ENCODE results near the gene TRIM15. TPM values are rescaled to one million over a fixed set of nuclear protein-coding genes. Genes with fewer than 3 reads are reported as not detected.

Gene TRIM15
- total and polyA plus RNA-seq, 2 of the 4 experiments (the other 2 are of a cell fraction) = not detected

DNA sequence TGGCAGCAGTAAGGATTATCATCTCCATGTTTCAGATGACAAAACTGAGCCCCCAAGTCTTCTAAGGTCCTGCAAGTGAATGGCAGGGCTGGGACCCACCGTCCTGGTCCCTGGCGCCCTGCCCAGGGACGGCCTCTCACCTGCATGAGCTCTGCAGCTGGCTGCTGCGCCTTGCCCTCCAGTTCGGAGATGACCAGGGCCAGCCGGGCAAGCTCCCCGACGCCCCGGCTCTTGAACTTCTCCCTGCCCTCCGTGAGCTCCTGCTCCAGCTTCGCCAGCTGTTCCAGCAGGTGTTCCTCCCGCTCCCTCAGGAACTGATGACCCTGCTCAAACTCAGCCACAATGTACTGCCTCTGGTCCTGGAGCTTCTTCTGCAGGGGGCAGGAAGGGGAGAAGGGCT lies 33.0 kb downstream of the TRIM15 start:
- no peak overlapping the region for H3K23ac ChIP-seq (ENCODE audit: low read depth, low read length)
- no peak overlapping the region for H3K9ac ChIP-seq (ENCODE audit: low read depth, low read length)
- in situ Hi-C loops (cut with MboI; ENCODE audit: low sequenced_read_pairs) = no loop called here
- H3K4me2 ChIP-seq (ENCODE audit: low read depth, low read length) = no peak overlapping the region
- H3K9me1 ChIP-seq (ENCODE audit: insufficient read depth, low read length) = peaks cover 10% of the 10 kb centered on the region; the same call in 1 of the 2 replicates
- H2AK9ac ChIP-seq (replicated peaks; ENCODE audit: low read depth, low read length, poor library complexity) = no peak overlapping the region
- H2AFZ ChIP-seq (replicated peaks; ENCODE audit: low read length, poor library complexity) = no peak overlapping the region
- H3K79me1 ChIP-seq (ENCODE audit: low read depth in 1 of 2, low read length in 2 of 2) = peaks cover 9% of the 10 kb centered on the region in 2 experiments
- H3K9me3 ChIP-seq (ENCODE audit: control insufficient read depth, insufficient read depth, low read length) = no peaks in the 10 kb centered on the region
- H4K5ac ChIP-seq (ENCODE audit: low read depth, low read length) = no peak overlapping the region
- no peaks in the 10 kb centered on the region for H3K27me3 ChIP-seq (ENCODE audit: control insufficient read depth, insufficient read depth, low read length)
- H3K4me1 ChIP-seq (ENCODE audit: control insufficient read depth, insufficient read depth, low read length) = peaks cover 2% of the 10 kb centered on the region; the same call in 1 of the 2 replicates
- intact Hi-C loops (cut with micrococcal nuclease) = no loop called here
- 100% methylated on average over 3 of the region's 12 CpGs; no CpG with 5 or more reads in 1 of the 2 experiments for WGBS, 2 experiments (ENCODE audit: extremely low coverage in 2 of 2, insufficient read length in 1 of 2)
- no TSS peak for BruUV-seq (replicated peaks)
- H3K18ac ChIP-seq (ENCODE audit: low read depth, low read length) = no peak overlapping the region
- no peak overlapping the region for H2BK5ac ChIP-seq (ENCODE audit: low read depth, low read length, poor library complexity, severe bottlenecking)
- no peak overlapping the region for H2BK120ac ChIP-seq (ENCODE audit: low read depth, low read length)
- no peak overlapping the region for H2BK20ac ChIP-seq (ENCODE audit: low read depth, low read length)
- H4K91ac ChIP-seq (ENCODE audit: insufficient read depth, low read depth, low read length) = no peak overlapping the region
- H4K20me1 ChIP-seq (ENCODE audit: insufficient read depth, low read length) = 0 out of 2 replicates have a peak, but pooled peaks cover 3% of the 10 kb centered on the region
- H3K14ac ChIP-seq (replicated peaks; ENCODE audit: low read depth, low read length) = no peak overlapping the region
- ATAC-seq (ENCODE audit: low read depth) (no peak), DNase-seq (no peak)
- no peak overlapping the region for H4K8ac ChIP-seq (ENCODE audit: low read depth in 2 of 2, low read length in 2 of 2)
- TF ChIP-seq POLR2A (IDR thresholded peaks at IDR 0.05; ENCODE audit: low read depth, low read length) = no peak
- TF ChIP-seq RFX5 (IDR thresholded peaks at IDR 0.05; ENCODE audit: low read depth, low read length) = no peak
- TF ChIP-seq NFE2L2 (IDR thresholded peaks at IDR 0.05; ENCODE audit: low read depth, low read length) = no peak
- no peak for TF ChIP-seq FOS (IDR thresholded peaks at IDR 0.05; ENCODE audit: low read depth, low read length)
- TF ChIP-seq CEBPB (IDR thresholded peaks at IDR 0.05; ENCODE audit: low read depth, low read length) = no peak
- no peak for TF ChIP-seq MAFK (IDR thresholded peaks at IDR 0.05; ENCODE audit: low read depth, low read length)
- TF ChIP-seq USF2 (IDR thresholded peaks at IDR 0.05; ENCODE audit: low read depth, low read length) = no peak
- TF ChIP-seq ELK1 (IDR thresholded peaks at IDR 0.05; ENCODE audit: borderline replicate concordance, low read depth, low read length) = no peak
- no peak for TF ChIP-seq BHLHE40 (IDR thresholded peaks at IDR 0.05; ENCODE audit: low read depth, low read length)
- no peak for TF ChIP-seq RAD21 (IDR thresholded peaks at IDR 0.05; ENCODE audit: low read length)
- TF ChIP-seq SMC3 (IDR thresholded peaks at IDR 0.05; ENCODE audit: low read depth, low read length) = no peak
- no peak for TF ChIP-seq CHD1 (IDR thresholded peaks at IDR 0.05; ENCODE audit: low read depth, low read length)
- TF ChIP-seq MXI1 (IDR thresholded peaks at IDR 0.05; ENCODE audit: borderline replicate concordance, low read depth, low read length) = no peak
- no peak for TF ChIP-seq MAZ (IDR thresholded peaks at IDR 0.05; ENCODE audit: borderline replicate concordance, low read depth, low read length)
- TF ChIP-seq CTCF (conservative IDR thresholded peaks at IDR 0.05; ENCODE audit: low read depth, low read length) = no peak
- no peak for TF ChIP-seq RCOR1 (IDR thresholded peaks at IDR 0.05; ENCODE audit: insufficient replicate concordance, low read length)
- no peak overlapping the region for H2BK15ac ChIP-seq (ENCODE audit: low read depth, low read length)
- no peak overlapping the region for H3K4ac ChIP-seq (ENCODE audit: low read depth, low read length)
- no peak overlapping the region for H2AK5ac ChIP-seq (ENCODE audit: low read depth, low read length)
- no peak overlapping the region for H3K27ac ChIP-seq (ENCODE audit: insufficient read depth, low read length)
- dilution Hi-C loops (cut with HindIII; ENCODE audit: low sequenced_read_pairs, unreplicated experiment) = no loop called here
- H3K56ac ChIP-seq (ENCODE audit: extremely low read depth, insufficient read depth, low read length) = no peak overlapping the region
- ChIA-PET CTCF (no interaction called here), POLR2A (ENCODE audit: unreplicated experiment) (no interaction called here)
- H3K36me3 ChIP-seq (ENCODE audit: control insufficient read depth, insufficient read depth, low read length) = peaks cover 44% of the 10 kb centered on the region
- H3K4me3 ChIP-seq (ENCODE audit: insufficient read depth, low read depth, low read length) = no peak overlapping the region
